ENCODE measurements around the gene AURKB.
"Not testable (repeated sequence)": the region's sequence is repeated elsewhere in the genome, so short reads cannot be mapped to it uniquely, and the experiment has no call there.

AURKB gene

DNA sequence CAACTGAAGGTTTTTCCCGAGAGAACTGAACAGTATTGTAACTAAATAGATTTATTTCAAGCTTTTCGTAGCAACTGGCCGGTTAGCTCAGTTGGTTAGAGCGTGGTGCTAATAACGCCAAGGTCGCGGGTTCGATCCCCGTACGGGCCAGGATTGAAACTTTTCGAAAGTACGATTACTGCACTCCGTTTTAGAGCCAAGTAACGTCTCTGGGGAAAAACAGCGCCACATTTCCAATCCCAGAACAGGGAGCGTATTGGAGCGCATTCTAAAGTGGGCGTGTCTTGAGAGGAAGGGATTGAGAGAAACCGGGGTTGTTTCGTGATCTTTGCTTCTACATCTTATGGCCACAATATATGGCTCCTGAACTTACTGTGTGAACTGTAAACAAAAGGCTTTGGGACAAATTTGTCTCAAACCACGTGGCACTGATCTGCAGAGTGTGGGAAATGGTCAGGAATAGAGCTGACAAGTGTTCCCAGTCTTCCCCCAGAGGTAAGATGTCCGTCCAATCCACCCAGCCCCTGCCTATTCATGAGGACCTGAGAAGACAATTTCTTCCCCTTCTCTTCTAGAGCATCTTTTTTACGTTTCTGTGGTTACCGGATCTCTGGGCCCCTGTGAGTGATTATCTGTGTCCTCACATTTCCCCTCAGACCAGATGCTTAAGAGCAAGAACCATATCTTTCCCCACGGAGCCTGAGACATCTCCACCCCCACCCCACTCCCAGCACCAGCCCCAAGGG, 22.7 kb downstream of the AURKB start:
- DNase-seq (ENCODE audit: low read depth) = peak; percentile 98

- DNase-seq (ENCODE audit: low read depth) = peak; percentile 89
These were observed 23.4 kb downstream of the AURKB start for GRCh38 chr17:8186787-8187516.

- no peak for DNase-seq (ENCODE audit: low read depth)
These were observed 24.0 kb downstream of the AURKB start for GRCh38 chr17:8186446-8186786.

DNA sequence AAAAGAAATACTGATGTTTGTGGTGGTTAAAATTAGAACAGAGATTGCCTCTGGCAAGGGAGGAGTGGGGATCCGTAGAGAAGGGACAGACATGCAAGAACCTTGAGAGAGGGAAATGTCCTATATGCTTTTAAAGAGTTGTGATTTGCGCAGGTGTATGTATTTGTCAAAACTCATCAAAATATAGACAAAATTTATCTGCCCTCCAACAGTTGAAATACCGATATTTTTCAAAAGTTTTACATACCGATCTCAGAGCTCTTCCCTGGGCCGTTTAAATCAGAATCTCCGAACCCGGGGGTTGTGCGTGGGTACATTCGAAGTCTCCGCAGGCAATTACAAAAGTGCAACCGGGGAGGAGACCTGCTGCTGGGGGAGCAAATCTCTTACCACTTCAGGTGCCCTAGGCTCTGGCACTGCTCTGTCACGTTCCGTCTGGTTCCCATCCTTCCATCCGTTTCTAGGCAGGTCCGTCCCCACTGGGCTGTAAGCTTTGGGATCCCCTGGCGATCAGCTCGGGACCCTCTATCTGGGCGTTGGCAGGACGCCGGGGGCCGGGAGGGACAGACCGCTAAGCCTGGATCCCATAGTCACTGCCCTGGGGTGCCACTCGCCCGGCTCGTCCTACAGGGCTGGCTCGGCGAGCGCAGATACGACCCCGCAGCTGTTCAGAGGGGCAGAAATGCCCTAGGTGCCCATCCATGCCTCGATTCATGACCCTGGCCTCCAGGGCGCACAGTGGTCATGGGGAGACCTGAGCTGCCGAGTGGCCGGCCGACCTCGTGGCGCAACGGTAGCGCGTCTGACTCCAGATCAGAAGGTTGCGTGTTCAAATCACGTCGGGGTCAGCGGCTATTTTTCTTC, 24.6 kb downstream of the AURKB start:
- DNase-seq (ENCODE audit: low read depth) = no peak

- no peak for DNase-seq (ENCODE audit: low read depth)
These were observed 33.2 kb downstream of the AURKB start for GRCh38 chr17:8176998-8177731.

- no peak for DNase-seq (ENCODE audit: low read depth)
These were observed 34.0 kb downstream of the AURKB start, which contains the start of gene TMEM107 for GRCh38 chr17:8176197-8176940. Gene TMEM107 (minus strand): TSS chr17:8176380. CDS start chr17:8176286, 94 bp downstream.

DNA sequence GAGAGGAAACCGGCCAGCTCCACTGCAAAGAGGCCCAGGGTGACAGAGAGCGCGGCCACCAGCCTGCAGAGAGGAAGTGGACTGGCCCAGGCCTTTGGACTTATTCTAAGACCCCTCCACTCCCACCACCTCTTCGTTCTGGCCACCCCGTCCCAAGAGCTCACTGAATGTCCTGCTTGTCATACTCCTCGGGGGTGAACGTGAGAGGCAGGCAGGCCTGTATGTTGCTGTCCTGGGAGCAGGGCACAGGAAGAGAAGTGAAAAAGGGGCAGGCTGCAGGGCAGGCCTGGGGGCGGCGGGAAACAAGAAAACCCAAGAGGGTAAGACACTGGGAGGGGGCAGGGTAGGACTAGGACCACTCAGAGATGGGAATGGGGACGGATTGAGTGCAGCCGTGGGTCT, 34.6 kb downstream of the AURKB start:
- no peak for DNase-seq (ENCODE audit: low read depth)

- no peak for DNase-seq (ENCODE audit: low read depth)
These were observed 36.5 kb downstream of the AURKB start for GRCh38 chr17:8173871-8174322.

DNA sequence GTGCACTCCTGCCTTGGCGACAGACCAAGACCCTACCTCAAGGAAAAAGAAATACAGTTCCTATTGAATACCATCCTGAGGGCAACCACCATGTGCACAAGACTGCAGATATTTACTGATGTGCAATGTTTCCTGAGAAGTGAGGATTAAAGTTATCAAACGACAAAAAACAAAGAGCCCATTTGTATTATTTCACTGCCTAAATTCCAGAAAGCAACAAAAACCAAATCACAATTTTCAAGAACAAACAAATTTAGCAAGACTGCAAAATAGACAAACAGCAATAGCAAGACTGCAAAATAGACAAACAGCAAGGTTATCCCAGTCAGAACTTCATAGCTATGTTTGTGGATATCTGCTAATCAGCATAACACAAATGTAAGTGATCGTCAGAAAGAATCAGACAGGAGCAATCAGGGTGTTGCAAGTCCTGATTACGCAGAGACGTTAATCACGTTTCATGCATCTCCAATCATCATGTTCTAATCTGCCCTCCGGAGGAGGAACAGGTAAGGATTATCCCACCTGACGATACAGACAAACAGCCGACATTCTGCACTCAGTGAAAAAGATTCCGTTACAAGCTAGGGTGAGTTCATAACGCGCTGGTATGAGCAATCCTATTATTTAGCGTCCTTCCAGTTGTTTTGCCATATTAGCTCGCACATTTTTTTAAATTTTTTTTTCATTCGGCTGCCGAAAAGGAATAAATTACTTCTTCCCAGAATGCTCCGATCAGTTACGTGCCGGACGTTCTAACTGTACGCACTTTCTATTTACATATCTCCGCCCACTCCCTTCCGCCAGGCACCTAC, 37.1 kb downstream of the AURKB start:
- DNase-seq (ENCODE audit: low read depth) = peak; percentile 95

DNA sequence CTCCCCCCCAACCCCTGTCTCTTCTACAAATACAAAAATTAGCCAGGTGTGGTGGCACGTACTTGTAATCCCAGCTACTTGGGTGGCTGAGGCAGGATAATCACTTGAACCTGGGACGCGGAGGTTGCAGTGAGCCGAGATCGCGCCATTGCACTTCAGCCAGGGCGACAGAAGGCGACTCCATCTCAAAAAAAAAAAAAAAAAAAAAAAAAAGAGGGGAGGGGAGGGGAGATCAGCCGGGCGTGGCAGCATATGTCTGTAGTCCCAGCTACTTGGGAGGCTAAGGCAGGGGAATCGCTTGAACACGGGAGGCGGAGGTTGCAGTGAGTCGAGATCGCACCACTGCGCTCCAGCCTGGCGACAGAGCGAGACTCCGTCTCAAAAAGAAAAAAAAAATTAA, 40.2 kb downstream of the AURKB start:
- not testable (repeated sequence) for DNase-seq (ENCODE audit: low read depth)

DNA sequence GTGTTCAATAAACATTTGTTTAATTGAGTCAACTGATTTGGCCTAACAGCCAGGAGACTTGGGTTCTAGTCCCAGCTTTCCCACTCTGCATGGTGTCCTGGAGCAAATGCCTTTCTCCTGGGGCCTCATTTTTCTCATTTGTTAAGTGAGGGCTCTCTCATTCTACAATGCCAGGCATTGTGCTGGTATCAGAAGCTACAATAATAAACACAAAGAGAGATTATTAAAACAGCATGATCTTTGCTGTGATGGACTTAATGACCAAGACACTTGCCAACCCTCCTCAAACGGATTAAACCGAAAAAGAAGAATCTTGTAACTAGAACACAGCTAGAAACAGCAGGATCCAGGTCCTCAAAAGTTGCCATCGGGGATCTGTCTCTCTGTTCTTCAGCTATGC, 42.8 kb downstream of the AURKB start:
- DNase-seq (ENCODE audit: low read depth) = no peak

DNA sequence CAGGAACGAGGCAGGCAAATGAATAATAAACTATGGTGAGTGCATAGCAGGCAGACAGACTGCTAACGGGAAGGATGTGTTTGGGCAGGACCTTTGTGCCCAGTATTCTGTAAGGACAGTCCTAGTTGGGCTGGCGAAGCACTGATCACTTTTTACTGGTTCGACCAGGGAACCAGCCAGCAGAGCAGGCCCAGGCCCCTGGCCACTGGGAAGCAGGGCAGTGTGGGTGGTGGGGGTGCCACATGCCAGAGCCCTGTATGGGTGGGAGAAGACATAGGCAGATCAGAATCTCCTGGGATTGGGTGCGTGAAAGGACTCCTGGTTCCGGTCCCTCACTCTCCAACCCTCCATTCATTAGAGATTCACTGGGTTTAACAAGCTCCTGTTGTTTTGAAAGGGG, 43.6 kb downstream of the AURKB start:
- DNase-seq (ENCODE audit: low read depth) = no peak

DNA sequence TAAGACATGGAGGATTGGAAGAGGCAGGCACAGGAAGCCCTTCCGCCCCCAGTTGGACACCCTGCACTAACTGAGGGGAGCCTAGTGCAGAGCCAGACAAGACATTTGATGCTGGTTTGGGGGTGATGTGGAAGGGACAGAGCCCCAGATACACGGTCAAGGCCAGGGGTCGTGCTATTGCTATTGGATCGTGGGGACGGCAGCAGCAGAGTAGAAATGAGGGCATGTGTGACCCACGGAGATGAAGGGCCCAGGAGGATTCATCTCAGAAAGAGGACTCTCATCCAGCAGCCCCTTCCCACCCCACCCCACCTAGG, 45.6 kb downstream of the AURKB start:
- no peak for DNase-seq (ENCODE audit: low read depth)

GRCh38 chr17:8163978-8164814, 46.2 kb downstream of the AURKB start:
- no peak for DNase-seq (ENCODE audit: low read depth)

- no peak for DNase-seq (ENCODE audit: low read depth)
These were observed 47.1 kb downstream of the AURKB start for GRCh38 chr17:8162997-8163977.

GRCh38 chr17:8162233-8162996, 48.0 kb downstream of the AURKB start, which contains the start of gene VAMP2:
Gene VAMP2 (minus strand): TSS chr17:8162948. CDS start chr17:8162879, 69 bp downstream.
- DNase-seq (ENCODE audit: low read depth) = no peak

Measured in non-pigmented ciliary epithelial cell (primary cell).